Neural progenitor cell (in vitro differentiated cells): ENCODE results near the gene MARS1. TPM values are rescaled to one million over a fixed set of nuclear protein-coding genes. Genes with fewer than 3 reads are reported as not detected.
A peak's percentile ranks its signal among the peaks of the same experiment; 100 is the strongest.
"Not testable (repeated sequence)": the region's sequence is repeated elsewhere in the genome, so short reads cannot be mapped to it uniquely, and the experiment has no call there.

Experiments used
- DNase-seq: peaks from one replicate; pipeline ENCODE4 v3.0.0-alpha.2; 2016; ENCODE audit warnings: low spot score
- H2AFZ ChIP-seq: fragments of 200-600 bp; sonication (generic); replicated peaks from 2 replicates; pipeline ENCODE4 v1.6.1; 2016; ENCODE audit warnings: antibody characterized with exemption
- H3F3A ChIP-seq: fragments of 200-600 bp; sonication (generic); 2 replicates; pipeline ENCODE4 v1.6.1; 2016; ENCODE audit warnings: antibody characterized with exemption, low read depth
- H3K27ac ChIP-seq: fragments of 200-600 bp; sonication (generic); 2 replicates; pipeline ENCODE4 v1.5.1; 2016; ENCODE audit warnings: mild to moderate bottlenecking
- H3K27me3 ChIP-seq: fragments of 200-600 bp; sonication (generic); 2 replicates; pipeline ENCODE4 v1.6.1; 2016; ENCODE audit warnings: mild to moderate bottlenecking, moderate library complexity
- H3K36me3 ChIP-seq: fragments of 200-600 bp; sonication (generic); 2 replicates; pipeline ENCODE4 v1.5.1; 2016
- H3K4me1 ChIP-seq: fragments of 200-600 bp; sonication (generic); 2 replicates; pipeline ENCODE4 v1.6.1; 2016; ENCODE audit warnings: mixed run types
- H3K4me2 ChIP-seq: fragments of 200-600 bp; sonication (generic); 2 replicates; pipeline ENCODE4 v1.6.1; 2016
- H3K4me3 ChIP-seq: fragments of 200-600 bp; sonication (generic); 2 replicates; pipeline ENCODE4 v1.5.1; 2016
- H3K79me2 ChIP-seq: fragments of 200-600 bp; sonication (generic); 2 replicates; pipeline ENCODE4 v1.6.1; 2016; ENCODE audit warnings: low read depth
- H3K9ac ChIP-seq: fragments of 200-600 bp; sonication (generic); 2 replicates; pipeline ENCODE4 v1.6.1; 2016
- H3K9me3 ChIP-seq: fragments of 200-600 bp; sonication (generic); 2 replicates; pipeline ENCODE4 v1.5.1; 2016; ENCODE audit warnings: low read depth
- H4K20me1 ChIP-seq: fragments of 200-600 bp; sonication (generic); 2 replicates; pipeline ENCODE4 v1.6.1; 2016; ENCODE audit warnings: low read depth
- H3K27ac Mint-ChIP-seq: 3 replicates; pipeline ENCODE4 v1.8.0; 2021; ENCODE audit warnings: mixed read lengths
- H3K27me3 Mint-ChIP-seq: 2 replicates; pipeline ENCODE4 v1.8.0; 2022; ENCODE audit warnings: low read depth, mild to moderate bottlenecking, inconsistent platforms, moderate library complexity, mixed read lengths; ENCODE audit not compliant: insufficient read depth
- H3K36me3 Mint-ChIP-seq: 3 replicates; pipeline ENCODE4 v1.8.0; 2021; ENCODE audit warnings: mixed read lengths
- H3K4me1 Mint-ChIP-seq: 3 replicates; pipeline ENCODE4 v1.8.0; 2021; ENCODE audit warnings: mixed read lengths
- H3K4me3 Mint-ChIP-seq: 3 replicates; pipeline ENCODE4 v1.8.0; 2021; ENCODE audit warnings: mild to moderate bottlenecking, moderate library complexity, mixed read lengths
- H3K9me3 Mint-ChIP-seq: 3 replicates; pipeline ENCODE4 v1.8.0; 2020; ENCODE audit warnings: mixed read lengths
- EZH2 ChIP-seq: fragments of 200-600 bp; sonication (generic); IDR thresholded peaks from 2 replicates; pipeline ENCODE4 v1.6.1; 2017; ENCODE audit warnings: antibody characterized with exemption, mild to moderate bottlenecking, moderate library complexity
- EZH2phosphoT487 ChIP-seq: fragments of 200-600 bp; sonication (generic); IDR thresholded peaks from 2 replicates; pipeline ENCODE4 v1.6.1; 2017; ENCODE audit warnings: antibody characterized with exemption
- total RNA-seq: library from RNA; depleted of rRNA; stranded (reverse); fragments of >200 nt; gene quantifications from 2 replicates; pipeline ENCODE4 v1.2.3, GENCODE V29; 2015; ENCODE audit warnings: low replicate concordance
- TF ChIP-seq, protein P1 (sequence below): fragments of 200-600 bp; sonication (generic); IDR thresholded peaks from 2 replicates; pipeline ENCODE4 v1.5.1; 2017; ENCODE audit warnings: antibody characterized with exemption, mild to moderate bottlenecking

MARS1 gene
- total RNA-seq, 1 donor from 2014 or later: 109 TPM

DNA sequence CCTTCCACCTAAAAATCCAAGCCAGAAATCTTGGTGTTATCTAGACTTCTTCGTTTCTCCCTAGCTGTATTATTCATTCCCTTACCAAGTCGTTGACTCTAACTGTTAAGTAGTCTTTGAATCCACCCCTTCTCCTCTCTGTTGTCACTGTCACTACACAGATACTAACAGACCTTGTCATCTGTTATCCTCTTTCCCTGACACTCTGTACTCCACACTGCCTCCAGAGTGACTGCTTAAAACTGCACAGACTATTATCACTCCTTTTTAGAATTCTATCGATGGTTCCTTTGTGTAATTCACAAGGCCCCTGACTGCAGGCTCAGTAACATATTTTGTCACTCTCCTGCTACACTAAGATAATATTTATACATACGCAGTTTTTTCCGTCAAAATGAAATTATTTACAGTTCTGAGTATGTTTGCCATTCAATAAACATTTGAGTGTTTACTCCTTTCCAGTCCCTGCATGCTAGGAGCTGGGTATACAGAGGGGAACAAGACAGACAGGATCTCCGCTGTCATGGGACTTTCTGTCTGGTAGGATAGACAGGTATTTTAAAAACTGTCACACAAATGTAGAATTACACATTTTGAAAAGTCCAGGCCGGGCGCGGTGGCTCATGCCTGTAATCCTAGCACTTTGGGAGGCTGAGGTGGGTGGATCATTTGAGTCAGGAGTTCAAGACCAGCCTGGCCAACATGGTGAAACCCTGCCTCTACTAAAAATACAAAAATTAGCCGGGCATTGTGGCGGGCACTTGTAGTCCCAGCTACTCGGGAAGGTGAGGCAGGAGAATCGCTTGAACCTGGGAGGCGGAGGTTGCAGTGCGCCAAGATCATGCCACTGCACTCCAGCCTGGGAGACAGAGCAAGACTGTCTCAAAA lies 3.8 kb downstream of the MARS1 start:
- H3K36me3 Mint-ChIP-seq: peaks cover 29% of the 10 kb centered on the region
- no peak overlapping the region for H3K4me3 ChIP-seq
- H3K27me3 Mint-ChIP-seq: no peaks in the 10 kb centered on the region
- H3K4me1 Mint-ChIP-seq: peaks cover 13% of the 10 kb centered on the region
- no peaks in the 10 kb centered on the region for H3K9me3 ChIP-seq
- H4K20me1 ChIP-seq: no peaks in the 10 kb centered on the region
- H2AFZ ChIP-seq: no peak overlapping the region
- peaks cover 42% of the 10 kb centered on the region for H3F3A ChIP-seq
- H3K4me1 ChIP-seq: peaks cover 5% of the 10 kb centered on the region
- H3K4me2 ChIP-seq: no peak overlapping the region
- peak overlapping the region; percentile 6 for H3K4me3 Mint-ChIP-seq
- no peaks in the 10 kb centered on the region for H3K9me3 Mint-ChIP-seq
- no peak for DNase-seq
- TF ChIP-seq EZH2 (no peak), EZH2phosphoT487 (no peak)
- TF ChIP-seq, protein P1, sequence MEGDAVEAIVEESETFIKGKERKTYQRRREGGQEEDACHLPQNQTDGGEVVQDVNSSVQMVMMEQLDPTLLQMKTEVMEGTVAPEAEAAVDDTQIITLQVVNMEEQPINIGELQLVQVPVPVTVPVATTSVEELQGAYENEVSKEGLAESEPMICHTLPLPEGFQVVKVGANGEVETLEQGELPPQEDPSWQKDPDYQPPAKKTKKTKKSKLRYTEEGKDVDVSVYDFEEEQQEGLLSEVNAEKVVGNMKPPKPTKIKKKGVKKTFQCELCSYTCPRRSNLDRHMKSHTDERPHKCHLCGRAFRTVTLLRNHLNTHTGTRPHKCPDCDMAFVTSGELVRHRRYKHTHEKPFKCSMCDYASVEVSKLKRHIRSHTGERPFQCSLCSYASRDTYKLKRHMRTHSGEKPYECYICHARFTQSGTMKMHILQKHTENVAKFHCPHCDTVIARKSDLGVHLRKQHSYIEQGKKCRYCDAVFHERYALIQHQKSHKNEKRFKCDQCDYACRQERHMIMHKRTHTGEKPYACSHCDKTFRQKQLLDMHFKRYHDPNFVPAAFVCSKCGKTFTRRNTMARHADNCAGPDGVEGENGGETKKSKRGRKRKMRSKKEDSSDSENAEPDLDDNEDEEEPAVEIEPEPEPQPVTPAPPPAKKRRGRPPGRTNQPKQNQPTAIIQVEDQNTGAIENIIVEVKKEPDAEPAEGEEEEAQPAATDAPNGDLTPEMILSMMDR: peak; percentile 19
- peaks cover 20% of the 10 kb centered on the region for H3K79me2 ChIP-seq
- H3K27ac Mint-ChIP-seq: no peak overlapping the region
- no peaks in the 10 kb centered on the region for H3K27me3 ChIP-seq
- H3K27ac ChIP-seq: no peak overlapping the region
- peaks cover 11% of the 10 kb centered on the region for H3K36me3 ChIP-seq
- no peak overlapping the region for H3K9ac ChIP-seq

DNA sequence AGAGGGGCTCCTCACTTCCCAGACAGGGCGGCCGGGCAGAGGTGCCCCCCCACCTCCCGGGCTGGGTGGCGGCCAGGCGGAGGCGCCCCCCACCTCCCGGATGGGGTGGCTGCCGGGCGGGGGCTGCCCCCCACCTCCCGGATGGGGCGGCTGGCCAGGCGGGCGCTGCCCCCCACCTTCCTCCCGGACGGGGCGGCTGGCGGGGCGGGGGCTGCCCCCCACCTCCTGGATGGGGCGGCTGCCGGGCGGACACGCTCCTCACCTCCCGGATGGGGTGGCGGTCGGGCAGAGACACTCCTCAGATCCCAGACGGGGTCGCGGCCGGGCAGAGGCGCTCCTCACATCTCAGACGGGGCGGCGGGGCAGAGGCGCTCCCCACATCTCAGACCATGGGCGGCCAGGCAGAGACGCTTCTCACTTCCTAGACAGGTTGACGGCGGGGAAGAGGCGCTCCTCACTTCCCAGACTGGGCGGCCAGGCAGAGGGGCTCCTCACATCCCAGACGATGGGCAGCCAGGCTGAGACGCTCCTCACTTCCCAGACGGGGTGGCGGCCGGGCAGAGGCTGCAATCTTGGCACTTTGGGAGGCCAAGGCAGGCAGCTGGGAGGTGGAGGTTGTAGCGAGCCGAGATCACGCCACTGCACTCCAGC lies 7.3 kb downstream of the MARS1 start:
- H3K4me3 Mint-ChIP-seq, DNase-seq, H3K27ac ChIP-seq, H3K36me3 ChIP-seq, H3K4me1 ChIP-seq, H3K27me3 Mint-ChIP-seq, H3K27me3 ChIP-seq, H3K9me3 ChIP-seq, H3K4me2 ChIP-seq, H3K9me3 Mint-ChIP-seq, H3K27ac Mint-ChIP-seq, H3K9ac ChIP-seq, H2AFZ ChIP-seq, H3K4me1 Mint-ChIP-seq, H3K79me2 ChIP-seq, H3K4me3 ChIP-seq, H4K20me1 ChIP-seq: not testable (repeated sequence)
- H3K36me3 Mint-ChIP-seq: peaks cover 44% of the 10 kb centered on the region
- H3F3A ChIP-seq: peaks cover 22% of the 10 kb centered on the region

DNA sequence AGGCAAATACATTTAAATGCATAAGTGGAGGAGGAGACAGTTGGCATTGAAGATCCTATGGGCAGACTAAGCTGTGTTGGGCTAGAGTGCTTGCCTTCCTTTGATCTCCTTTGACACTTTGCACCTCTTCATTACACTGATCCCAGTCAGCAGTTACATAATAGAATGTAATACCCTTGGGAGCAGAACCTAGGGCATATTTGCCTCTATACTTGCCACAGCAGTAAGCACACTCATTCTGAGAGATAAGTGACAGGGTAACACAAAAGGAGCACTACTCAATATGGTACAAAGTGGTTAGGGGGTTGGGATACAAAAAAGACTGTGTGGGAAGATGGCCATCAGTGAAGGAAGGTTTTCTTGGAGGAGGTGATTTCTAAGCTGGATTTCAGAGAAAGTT lies 9.0 kb downstream of the MARS1 start:
- H3K27ac ChIP-seq: no peak overlapping the region
- H3K4me3 ChIP-seq: no peak overlapping the region
- Mint-ChIP-seq H3K4me3 (no peak overlapping the region), H3K27ac (no peak overlapping the region), H3K27me3 (peaks cover 4% of the 10 kb centered on the region), H3K36me3 (peaks cover 44% of the 10 kb centered on the region), H3K9me3 (no peaks in the 10 kb centered on the region), H3K4me1 (no peaks in the 10 kb centered on the region)
- no peak overlapping the region for H3K9ac ChIP-seq
- no peaks in the 10 kb centered on the region for H3K79me2 ChIP-seq
- no peak for DNase-seq
- peaks cover 12% of the 10 kb centered on the region for H3F3A ChIP-seq
- TF ChIP-seq EZH2phosphoT487: no peak
- no peak for TF ChIP-seq EZH2
- no peaks in the 10 kb centered on the region for H3K27me3 ChIP-seq
- H3K36me3 ChIP-seq: peaks cover 14% of the 10 kb centered on the region
- no peaks in the 10 kb centered on the region for H3K9me3 ChIP-seq
- H3K4me1 ChIP-seq: no peaks in the 10 kb centered on the region
- H2AFZ ChIP-seq: no peak overlapping the region
- no peaks in the 10 kb centered on the region for H4K20me1 ChIP-seq
- H3K4me2 ChIP-seq: no peak overlapping the region

DNA sequence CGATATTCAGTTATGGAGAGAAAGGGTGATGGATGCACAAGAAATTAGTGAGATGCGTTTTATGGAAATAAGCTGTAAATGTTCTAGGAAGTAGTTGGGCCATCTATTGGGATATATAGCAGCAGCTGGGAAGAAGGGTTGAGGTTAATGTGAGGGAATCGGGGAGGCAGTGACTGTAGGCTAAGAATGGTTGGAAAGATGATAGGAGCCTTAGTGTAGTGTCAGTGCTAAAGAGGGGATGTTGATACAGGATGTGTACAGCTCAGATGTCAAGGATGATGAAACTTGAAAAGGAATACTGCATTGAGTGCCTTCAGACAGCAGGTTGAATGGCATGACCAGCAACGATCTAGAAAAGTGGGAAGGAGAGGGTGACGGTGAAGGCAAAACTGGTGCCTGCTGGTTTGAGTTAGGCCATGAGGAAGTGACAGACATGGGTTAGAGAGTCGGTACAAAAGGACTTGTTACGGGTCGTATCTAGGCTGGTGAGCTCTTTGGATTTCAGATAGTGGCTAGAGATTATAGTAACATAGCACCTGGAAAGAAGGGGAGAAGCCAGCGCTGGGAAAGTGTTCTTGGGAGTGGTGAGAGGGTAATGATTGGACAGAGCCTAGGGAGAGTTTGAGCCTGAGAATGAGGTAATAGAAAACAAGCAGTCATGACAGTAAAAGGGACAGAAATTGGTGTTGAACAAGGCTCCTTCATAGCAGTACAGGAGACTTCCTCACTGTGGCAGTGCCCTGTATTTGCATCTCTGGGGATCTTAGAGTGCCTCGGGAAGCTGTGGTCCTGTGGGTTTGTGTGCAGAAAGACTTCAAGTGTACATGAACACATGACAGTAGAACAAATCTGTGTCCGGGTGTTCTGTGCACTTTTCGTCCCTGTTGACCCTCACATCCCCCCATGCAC lies 9.6 kb downstream of the MARS1 start:
- H3K79me2 ChIP-seq: no peaks in the 10 kb centered on the region
- no peak overlapping the region for H3K27ac ChIP-seq
- H3K36me3 Mint-ChIP-seq: peaks cover 48% of the 10 kb centered on the region
- H3K27me3 Mint-ChIP-seq: peaks cover 4% of the 10 kb centered on the region
- H3K27me3 ChIP-seq: no peaks in the 10 kb centered on the region
- H2AFZ ChIP-seq: no peak overlapping the region
- H3F3A ChIP-seq: peaks cover 7% of the 10 kb centered on the region
- H4K20me1 ChIP-seq: no peaks in the 10 kb centered on the region
- no peak overlapping the region for H3K9ac ChIP-seq
- H3K4me3 ChIP-seq: no peak overlapping the region
- H3K4me1 Mint-ChIP-seq: no peaks in the 10 kb centered on the region
- peaks cover 17% of the 10 kb centered on the region for H3K36me3 ChIP-seq
- TF ChIP-seq, protein P1: no peak
- TF ChIP-seq EZH2phosphoT487: no peak
- TF ChIP-seq EZH2: no peak
- H3K4me2 ChIP-seq: no peak overlapping the region
- no peak overlapping the region for H3K4me3 Mint-ChIP-seq
- H3K4me1 ChIP-seq: no peaks in the 10 kb centered on the region
- H3K9me3 Mint-ChIP-seq: no peaks in the 10 kb centered on the region
- H3K27ac Mint-ChIP-seq: no peak overlapping the region
- H3K9me3 ChIP-seq: no peaks in the 10 kb centered on the region
- no peak for DNase-seq
